Cardiac septum (tissue), 1 donor: Measurements from ENCODE around the gene CS. TPM values are rescaled to one million over a fixed set of nuclear protein-coding genes. Genes with fewer than 3 reads are reported as not detected.
"Not testable (repeated sequence)": the region's sequence is repeated elsewhere in the genome, so short reads cannot be mapped to it uniquely, and the experiment has no call there.

Experiments used
- DNase-seq: peaks from one replicate; pipeline ENCODE4 v3.0.0-alpha.2; 2020; ENCODE audit warnings: low spot score
- intact Hi-C: fragments of 100-400 bp; cut with DNase I; formaldehyde crosslinking; loops from one replicate; pipeline ENCODE4 v1.14.0; 2022
- total RNA-seq: library from RNA; stranded (reverse); fragmentation: NEBNext Ultra II Directional; extraction: Animal tissue kit (Norgen Biotek cat#: 25700); gene quantifications from one replicate; pipeline ENCODE4 v1.2.1, GENCODE V29; 2021
- donor health status: DM: no; HTN: no; CAD: no.

The CS gene
- total RNA-seq, 1 donor from 2014 or later = 570 TPM

DNA sequence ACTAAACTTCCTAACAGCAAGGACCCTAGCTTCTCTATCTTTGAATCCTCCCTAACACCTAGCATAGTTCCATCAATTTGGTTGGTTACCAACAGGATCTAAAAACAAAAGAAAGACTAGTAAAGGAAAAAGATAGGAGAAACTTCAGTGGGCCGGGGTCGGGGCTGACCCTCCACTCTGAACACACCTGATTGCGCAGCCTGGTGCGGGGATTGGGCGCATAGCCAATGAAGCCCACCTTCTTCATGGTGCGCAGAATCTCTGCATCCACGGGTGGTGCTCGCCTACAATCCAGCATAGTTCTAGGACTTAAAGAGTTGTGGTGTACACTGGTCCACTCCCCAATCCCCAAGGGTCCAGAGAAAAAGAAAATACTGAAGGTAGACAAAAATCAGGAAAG, 26.0 kb upstream of the CS start:
- no peak for DNase-seq
- intact Hi-C loops = loop anchor here (10.0 kb wide), 1 partner anchor 289 kb away; no protein-coding TSS in a partner anchor

DNA sequence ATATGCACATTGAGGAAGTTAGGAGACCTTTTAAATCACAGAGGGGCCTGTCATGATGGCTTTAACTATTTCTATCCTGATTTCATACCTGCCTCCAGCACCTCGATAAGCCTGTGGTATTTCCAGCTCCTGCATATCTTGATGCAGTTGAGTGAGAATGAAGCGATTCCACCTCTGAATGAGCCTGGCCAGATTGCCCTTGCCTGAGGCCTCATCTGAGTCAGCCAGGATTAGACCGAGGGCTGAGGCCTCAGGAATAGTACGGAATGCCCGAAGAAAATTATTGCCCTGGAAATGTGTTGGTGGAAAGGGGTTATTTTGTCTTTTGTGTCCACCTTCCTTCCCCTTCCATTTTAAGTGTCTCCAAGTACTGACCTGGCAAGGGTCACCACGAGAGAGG, 24.1 kb upstream of the CS start:
- no peak for DNase-seq
- intact Hi-C loops = loop anchor here (10.0 kb wide), 1 partner anchor 291 kb away; no protein-coding TSS in a partner anchor

DNA sequence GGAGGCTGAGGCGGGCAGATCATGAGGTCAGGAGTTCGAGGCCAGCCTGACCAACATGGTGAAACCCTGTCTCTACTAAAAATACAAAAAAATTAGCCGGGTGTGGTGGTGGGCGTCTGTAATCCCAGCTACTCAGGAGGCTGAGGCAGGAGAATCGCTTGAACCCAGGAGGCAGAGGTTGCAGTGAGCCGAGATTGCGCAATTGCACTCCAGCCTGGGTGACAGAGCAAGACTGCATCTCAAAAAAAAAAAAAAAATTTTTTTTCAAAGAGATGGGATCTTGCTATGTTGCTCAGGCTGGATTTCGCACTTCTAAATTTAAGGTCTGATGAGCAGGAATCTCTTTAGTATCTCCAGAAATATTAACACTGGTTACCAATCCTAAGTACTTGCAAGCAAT, 21.5 kb upstream of the CS start:
- not testable (repeated sequence) for DNase-seq
- intact Hi-C loops = loop anchor here (10.0 kb wide), 1 partner anchor 293 kb away; no protein-coding TSS in a partner anchor

DNA sequence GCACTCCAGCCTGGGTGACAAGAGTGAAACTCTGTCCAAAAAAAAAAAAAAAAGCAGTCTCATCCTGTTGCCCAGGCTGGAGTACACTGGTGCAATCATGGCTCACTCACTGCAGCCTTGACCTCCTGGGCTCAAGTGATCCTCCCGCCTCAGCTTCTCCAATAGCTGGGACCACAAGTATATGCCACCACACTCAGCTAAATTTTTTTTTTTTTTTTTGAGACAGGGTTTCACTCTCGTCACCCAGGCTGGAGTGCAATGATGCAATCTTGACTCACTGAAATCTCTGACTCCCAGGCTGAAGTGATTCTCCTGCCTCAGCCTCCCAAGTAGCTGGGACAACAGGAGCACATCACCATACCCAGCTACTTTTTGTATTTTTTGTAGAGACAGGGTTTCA, 20.9 kb upstream of the CS start:
- no peak for DNase-seq
- intact Hi-C loops = loop anchor here (10.0 kb wide), 1 partner anchor 294 kb away; no protein-coding TSS in a partner anchor

DNA sequence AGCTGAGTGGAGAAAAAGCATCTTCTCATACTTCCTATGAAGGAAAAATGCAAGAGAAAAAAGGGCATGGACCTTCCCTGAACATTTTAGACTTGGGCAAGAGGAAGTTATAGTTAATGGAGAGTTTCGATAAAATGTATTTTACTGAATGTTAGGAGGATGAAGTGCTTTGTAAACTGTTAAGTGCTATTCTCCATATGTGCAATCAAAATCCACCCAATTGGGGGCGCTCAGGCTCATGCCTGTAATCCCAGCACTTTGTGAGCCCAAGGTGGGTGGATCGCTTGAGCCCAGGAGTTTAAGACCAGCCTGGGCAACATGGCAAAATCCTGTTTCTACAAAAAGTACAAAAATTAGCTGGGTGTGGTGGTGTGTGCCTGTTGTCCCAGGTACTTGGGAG, 17.5 kb upstream of the CS start:
- DNase-seq = no peak
- intact Hi-C loops = loop anchor here (5.0 kb wide), 2 partner anchors 150 to 200 kb away; partner anchors contain the start of genes RPL41, SPRYD4 and ZC3H10

DNA sequence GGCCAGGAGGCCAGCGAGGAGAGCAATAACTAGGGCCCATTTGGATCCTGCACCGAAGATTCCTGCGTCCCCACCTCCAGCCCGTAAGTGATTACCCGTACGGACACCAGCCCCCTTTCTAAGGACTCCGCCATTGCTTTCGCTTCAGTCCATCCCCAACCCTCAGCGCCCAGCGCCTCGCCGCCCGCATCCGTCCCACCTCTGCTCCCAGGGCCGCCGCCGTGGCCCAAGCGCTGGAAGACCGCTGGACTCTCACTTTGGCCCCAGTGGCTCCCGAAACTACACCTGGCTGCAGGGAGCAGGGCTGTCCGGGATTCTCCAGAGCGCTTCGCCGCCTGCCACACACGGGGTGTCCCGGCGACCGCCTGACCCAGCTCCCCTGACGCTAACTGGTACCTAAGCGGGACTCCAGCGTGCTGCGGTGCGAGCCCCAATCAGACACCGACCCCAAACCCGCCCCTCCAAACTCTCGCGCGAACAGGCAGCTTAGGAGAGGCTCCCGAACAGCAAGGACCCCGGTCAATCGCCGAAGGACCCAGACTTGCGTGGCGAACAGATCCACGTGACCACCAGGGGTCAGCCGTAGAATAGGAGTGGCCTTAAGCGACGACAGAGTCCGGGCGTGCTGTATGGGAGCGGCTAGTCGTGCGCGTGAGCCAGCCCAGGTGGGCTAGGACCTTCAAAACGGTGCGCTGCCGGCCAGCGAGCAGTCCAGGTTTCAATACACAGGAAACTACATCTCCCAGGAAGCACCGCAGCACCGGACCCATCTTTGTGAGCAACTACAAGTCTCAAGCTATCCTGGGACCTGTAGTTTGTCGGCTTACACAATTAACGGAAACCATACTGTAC, 15.7 kb upstream of the CS start, which contains the start of gene CNPY2:
TSS of gene CNPY2 (minus strand) at position 367 of the 852 bp plus-strand sequence. CDS start 771 bp downstream, outside the sequence.
- intact Hi-C loops = loop anchor here (1.0 to 5.0 kb wide), 3 partner anchors 44 to 199 kb away; partner anchors contain the start of genes RPL41, SPRYD4, STAT2 and ZC3H10
- DNase-seq = peak; percentile 95

DNA sequence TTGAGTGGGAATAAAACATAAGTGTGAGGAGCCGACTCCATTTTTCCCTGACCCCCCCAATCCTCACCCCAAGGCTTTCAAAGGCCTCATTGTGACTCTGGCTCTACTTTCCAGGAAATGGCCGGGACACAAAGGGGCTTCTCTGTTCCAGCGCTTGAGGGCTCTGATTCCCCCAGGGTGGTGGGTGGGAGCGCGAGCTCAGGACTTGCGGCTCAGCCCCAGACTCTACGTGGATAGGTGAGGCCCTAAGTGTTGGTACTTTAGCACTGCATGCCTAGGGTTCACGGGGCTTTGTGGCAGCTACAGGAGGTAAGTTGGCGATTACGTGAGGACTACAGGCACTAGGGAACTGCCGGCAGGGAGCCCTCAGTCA, 15.1 kb upstream of the CS start:
- intact Hi-C loops = loop anchor here (5.0 kb wide), 2 partner anchors 152 to 198 kb away; partner anchors contain the start of genes RPL41, SPRYD4 and ZC3H10
- no peak for DNase-seq

DNA sequence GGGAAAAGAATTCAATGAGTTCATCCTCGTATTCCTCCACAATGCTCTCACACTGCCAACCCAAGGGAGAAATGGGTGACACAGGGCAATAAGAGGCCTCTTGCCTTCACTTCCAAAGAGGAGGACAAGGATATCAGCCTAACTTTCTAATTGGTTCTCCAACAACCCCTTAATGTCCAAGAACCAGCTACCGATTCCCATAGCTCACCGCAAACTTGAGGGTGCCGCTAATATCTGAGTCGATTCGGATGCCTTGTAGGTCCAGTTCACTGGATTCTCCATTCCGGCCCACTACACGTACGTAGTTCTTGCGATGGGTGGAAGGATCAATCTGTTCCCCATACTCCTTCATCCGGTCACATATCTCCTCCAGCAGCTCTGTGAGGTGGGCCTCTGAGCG, 10.9 kb upstream of the CS start:
- intact Hi-C loops = no loop called here
- DNase-seq = no peak

DNA sequence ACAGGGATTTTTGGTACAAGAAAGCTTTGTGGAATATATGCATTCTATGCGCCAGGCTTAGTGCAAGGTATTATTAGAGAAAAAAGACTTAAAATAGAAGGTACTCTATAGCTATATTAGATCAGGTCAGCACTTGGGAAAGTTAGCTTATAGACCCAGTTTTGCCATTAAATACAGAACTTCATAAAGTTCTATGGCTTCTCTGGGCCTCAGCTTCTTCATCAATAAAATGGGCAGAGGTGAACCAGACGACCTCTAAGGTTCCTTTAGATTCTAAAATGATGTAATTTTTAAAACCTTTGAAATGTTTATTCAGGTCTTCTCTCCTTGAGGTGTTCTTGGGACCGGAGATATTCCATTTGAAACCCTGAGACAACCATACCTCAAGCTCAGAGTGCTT, 8.6 kb upstream of the CS start:
- DNase-seq = no peak

DNA sequence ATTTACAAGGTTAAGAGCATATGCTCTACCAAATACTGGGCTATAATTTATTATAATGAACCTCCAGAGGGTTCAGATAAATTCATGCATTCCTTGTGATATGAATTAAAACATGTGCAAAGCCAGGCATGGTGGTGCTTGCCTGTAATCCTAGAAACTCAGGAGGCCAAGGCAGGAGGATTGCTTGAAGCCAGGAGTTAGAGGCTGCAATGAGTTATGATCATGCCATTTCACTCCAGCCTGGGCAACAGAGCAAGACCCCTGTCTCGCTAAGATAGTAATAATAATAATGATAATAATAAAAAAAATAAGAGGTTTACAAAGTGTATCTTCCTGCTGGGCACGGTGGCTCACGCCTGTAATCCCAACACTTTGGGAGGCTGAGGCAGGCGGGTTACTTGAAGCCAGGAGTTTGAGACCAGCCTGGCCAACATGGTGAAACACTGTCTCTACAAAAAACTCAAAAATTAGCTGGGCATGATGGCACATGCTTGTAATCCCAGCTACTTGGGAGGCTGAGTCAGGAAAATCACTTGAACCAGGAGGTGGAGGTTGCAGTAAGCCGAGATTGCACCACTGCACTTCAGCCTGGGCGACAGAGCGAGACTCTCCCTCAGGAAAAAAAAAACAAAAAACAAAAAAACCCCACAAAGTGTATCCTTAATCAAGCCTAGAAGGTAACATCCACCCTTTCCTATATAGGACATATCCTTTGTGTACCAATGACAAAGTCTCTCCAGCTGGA, 7.3 kb upstream of the CS start:
- no peak for DNase-seq
- intact Hi-C loops = no loop called here

More for the DNA sequence above, 8.6 kb upstream of the CS start:
- intact Hi-C loops = no loop called here

DNA sequence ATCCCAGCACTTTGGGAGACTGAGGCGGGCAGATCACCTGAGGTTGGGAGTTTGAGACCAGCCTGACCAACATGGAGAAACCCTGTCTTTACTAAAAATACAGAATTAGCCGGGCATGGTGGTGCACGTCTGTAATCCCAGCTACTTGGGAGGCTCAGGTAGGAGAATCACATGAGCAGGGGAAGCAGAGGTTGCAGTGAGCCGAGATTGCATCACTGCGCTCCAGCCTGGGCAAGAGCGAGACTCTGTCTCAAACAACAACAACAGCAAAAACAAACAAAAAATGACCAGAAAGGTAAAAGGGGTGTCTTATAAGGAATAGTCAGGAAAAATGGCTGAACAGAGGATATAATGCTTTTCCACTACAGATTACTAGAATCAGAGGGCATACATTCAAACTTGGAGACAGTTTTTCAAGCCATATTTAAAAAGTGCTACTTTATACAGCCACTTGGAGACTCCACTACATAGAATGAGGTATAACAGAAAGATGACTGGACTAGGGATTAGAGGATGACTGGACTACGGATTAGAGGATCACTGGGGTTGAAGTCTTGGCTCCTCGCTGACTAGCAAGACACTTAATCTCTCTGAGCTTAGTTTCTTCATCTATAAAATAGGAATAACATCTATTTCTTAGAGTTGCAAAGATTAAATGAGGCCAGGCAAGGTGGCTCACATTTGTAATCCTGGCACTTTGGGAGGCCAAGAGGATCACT, 4.9 kb upstream of the CS start:
- DNase-seq = no peak
- intact Hi-C loops = no loop called here

DNA sequence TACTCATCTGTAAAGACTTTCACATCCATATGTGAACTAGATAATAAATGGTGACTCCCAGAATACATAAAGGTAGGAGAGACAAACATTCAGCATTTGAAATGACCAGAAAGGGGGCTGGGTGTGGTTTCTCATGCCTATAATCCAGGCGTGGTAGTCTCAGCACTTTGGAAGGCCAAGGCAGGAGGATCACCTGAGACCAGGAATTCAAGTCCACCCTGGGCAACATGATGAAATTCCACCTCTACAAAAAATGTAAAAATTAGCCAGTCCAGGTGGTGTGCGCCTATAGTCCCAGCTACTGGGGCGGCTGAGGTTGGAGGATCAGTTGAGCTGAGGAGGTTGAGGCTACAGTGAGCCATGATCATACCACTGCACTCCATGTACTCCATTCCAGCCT, 4.1 kb upstream of the CS start:
- DNase-seq = no peak
- intact Hi-C loops = no loop called here

DNA sequence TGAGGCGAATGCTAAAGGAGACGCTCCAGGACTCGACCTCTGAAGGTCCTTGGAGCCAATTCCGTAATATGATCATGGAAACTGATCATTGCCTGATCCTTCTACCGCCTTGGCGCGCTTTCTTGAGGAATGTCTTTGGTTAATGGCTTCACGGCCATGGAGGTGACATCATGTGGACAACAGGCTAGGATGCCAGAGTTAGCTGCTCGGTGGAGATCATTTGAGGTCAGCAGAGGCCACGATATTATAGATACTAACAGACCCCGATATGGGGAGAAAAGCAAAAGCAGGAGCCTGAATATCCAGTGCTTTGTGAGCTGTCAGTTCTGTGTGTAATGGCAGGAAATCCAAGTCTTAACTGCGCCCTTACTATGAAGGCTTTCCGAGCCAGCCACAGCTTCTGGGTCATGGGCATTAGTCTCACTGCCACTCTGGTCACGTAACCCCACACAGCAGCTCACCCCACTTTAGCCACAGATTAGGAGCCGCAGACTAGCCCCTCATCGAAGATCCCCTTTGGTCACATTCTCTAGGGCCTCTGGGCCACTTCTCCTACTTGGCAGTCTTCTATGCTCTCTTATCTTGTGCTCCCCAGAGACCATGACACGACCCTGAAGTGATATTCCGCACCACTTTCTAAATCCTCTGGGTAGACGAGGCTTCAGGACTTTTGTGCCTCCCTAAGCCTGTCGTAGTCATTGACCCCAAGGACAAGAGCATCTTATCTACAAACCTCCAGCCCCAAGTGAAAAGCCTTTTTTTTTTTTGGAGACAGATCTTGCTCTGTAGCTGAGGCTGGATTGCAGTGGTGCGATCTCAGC, 724 bp upstream of the CS start:
- DNase-seq = no peak

DNA sequence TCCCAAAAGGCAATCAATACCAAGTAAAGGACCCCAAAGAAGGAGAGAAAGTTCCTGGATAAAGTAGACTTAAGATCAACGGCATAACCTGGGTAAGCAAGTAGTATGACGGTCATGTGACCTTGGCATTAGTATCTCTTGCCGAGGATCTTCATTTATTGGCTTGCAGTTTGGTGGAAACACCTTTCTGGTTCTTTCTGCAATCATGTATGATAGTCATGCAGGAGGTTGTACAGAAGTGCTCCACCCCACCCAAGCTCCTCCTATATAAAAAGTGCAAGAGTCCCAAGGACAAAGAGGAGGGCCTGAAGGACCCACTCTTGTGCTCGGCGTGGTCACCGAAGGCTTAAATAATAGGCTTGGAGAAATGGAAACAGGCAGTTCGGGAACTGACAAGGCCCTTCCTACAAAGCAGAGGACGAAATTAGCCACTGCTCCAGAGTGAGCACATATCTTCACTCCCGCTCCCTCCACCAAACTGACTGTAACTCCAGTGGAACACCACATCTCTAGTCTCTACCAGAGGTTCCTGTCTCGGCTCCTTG, 750 bp downstream of the CS start:
- no peak for DNase-seq
- intact Hi-C loops = no loop called here

More for the DNA sequence above, 724 bp upstream of the CS start:
- intact Hi-C loops = loop anchor here (2.0 kb wide), 1 partner anchor 34 kb away; the partner anchor contains the start of gene COQ10A

DNA sequence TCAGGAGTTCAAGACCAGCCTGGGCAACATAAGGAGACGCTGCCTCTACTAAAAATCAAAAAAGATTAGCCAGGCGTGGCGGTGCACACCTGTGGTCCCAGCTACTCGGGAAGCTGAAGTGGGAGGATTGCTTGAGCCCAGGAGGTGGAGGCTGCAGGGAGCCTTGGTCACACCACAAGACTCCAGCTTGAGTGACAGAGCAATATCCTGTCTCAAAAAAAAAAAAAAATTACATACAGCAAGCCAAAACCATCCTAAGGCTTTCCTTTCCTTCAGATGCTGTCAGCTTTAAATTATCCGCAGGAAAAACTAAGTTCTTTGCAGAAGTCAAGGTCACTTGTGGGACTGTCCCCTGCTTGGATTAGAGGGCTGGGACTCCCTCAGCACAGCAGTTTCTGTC, 1.3 kb downstream of the CS start:
- intact Hi-C loops = no loop called here
- no peak for DNase-seq

DNA sequence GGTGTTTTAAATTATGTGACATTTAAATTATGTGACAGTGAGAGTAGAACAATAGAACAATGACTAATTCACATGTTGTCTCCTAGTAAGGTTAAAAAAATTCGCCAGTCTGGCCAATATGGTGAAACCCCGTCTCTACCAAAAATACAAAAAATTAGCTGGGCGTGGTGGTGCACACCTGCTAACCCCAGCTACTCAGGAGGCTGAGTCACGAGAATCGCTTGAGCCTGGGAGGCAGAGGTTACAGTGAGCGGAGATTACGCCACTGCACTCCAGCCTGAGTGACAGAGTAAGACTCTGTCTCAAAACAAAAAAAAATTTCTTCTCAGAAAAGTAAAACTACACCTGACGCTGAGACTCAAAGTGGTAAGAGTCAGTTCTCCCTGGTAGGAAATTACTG, 2.7 kb downstream of the CS start:
- intact Hi-C loops = no loop called here
- DNase-seq = no peak

DNA sequence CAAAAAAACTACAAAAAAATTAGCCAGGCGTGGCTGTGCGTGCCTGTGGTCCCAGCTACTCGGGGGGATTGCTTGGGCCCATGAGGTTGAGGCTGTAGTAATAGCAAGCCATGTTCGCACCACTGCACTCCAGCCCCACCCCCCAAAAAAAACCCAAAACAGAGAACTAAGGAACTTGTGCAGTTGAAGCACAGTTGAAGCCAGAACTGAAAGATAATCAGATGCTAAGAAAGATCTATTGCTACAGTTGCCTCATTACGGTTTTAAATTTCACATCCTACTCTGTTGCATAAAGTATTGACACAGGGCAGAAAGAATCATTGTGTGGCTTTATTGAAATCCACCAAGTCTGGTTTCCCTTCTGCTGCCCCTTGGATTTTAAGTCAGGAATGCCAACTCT, 3.8 kb downstream of the CS start:
- intact Hi-C loops = no loop called here
- DNase-seq = no peak

DNA sequence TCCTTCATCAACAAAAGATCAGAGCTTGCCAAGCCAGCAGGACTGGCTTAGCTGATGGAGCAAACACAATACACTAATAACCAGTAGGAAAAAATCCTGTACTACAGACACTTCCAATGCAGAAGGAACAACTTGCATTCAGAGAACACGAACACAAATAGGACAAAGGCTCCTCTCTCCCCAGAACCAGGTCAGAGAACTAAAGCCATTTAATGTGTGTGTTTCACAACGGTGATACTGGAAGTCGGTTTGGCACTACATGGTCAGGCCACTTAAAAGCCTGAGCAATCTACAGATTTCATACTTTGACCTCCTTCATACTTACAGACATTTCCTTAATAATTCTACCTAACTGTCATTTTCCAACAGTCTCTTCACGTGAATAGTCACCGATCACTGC, 6.3 kb downstream of the CS start:
- intact Hi-C loops = no loop called here
- no peak for DNase-seq
